Stimulated activated CD8-positive, alpha-beta memory T cell treated with anti-CD3 and anti-CD28 coated beads, Interleukin-12 subunit alpha, Interleukin-12 subunit beta, amount 100 ng/mL, for 4 hours (primary cell): ENCODE data around the gene TTLL6.
"Not testable (repeated sequence)": the region's sequence is repeated elsewhere in the genome, so short reads cannot be mapped to it uniquely, and the experiment has no call there.

Experiments used
- DNase-seq: peaks from one replicate; pipeline ENCODE4 v3.0.0-alpha.2; 2020; ENCODE audit warnings: low read depth

Gene TTLL6

GRCh38 chr17:48723423-48724250 is 93.4 kb downstream of the TTLL6 start:
- DNase-seq, result no peak

GRCh38 chr17:48722915-48723422 is 94.1 kb downstream of the TTLL6 start, which contains the start of gene PRAC2:
Gene PRAC2 (plus strand): TSS chr17:48723185. CDS start chr17:48724411, 1,226 bp downstream.
- DNase-seq, result no peak

GRCh38 chr17:48722201-48722907 is 94.7 kb downstream of the TTLL6 start, which contains the start of gene PRAC1:
Gene PRAC1 (minus strand): TSS chr17:48722518. CDS start chr17:48722392, 126 bp downstream.
- no peak for DNase-seq

GRCh38 chr17:48721009-48721402 is 96.0 kb downstream of the TTLL6 start:
- DNase-seq, result no peak

GRCh38 chr17:48720266-48721008 is 96.6 kb downstream of the TTLL6 start:
- no peak for DNase-seq

GRCh38 chr17:48719642-48720265 is 97.3 kb downstream of the TTLL6 start:
- no peak for DNase-seq

GRCh38 chr17:48718761-48719641 is 98.0 kb downstream of the TTLL6 start:
- DNase-seq, result no peak

GRCh38 chr17:48718227-48718760 is 98.7 kb downstream of the TTLL6 start:
- DNase-seq, result no peak

- no peak for DNase-seq
Measured at GRCh38 chr17:48717367-48718226, 99.4 kb downstream of the TTLL6 start.

GRCh38 chr17:48716549-48716948 is 100.5 kb downstream of the TTLL6 start:
- not testable (repeated sequence) for DNase-seq

GRCh38 chr17:48715496-48716399 is 101.3 kb downstream of the TTLL6 start:
- no peak for DNase-seq
